HCT116 (cell line): ENCODE results near the gene HBA1. TPM values are rescaled to one million over a fixed set of nuclear protein-coding genes. Genes with fewer than 3 reads are reported as not detected.

ENCODE experiments used
- ATAC-seq: fragments of 200-7000 bp; cut with Tn5 transposase; 2 replicates; pipeline ENCODE4 v1.9.1; 2020; ENCODE audit warnings: mild to moderate bottlenecking, moderate library complexity
- BruUV-seq: library from RNA; stranded (reverse); fragments of 400-500 nt; replicated peaks from 2 replicates; lab custom pipeline; 2021; lab: Mats Ljungman, UMichigan
- CTCF ChIA-PET: fragments of 300-600 bp; sonication (Branson Sonifier 250); formaldehyde crosslinking; loops from one replicate; lab custom pipeline; 2021; ENCODE audit warnings: antibody characterized with exemption; lab: Charles Lee
- POLR2A ChIA-PET: fragments of 300-600, 350-600 bp; sonication (Branson Sonifier 250); formaldehyde crosslinking; loops from one replicate; lab custom pipeline; 2021; ENCODE audit warnings: antibody characterized with exemption; lab: Charles Lee
- RAD21 ChIA-PET, 2 experiments: fragments of 300-600 bp; sonication (Branson Sonifier 250); formaldehyde crosslinking; loops; one replicate each; lab custom pipeline; 2023; ENCODE audit warnings: low total read pairs in 2 of 2; ENCODE audit not compliant: uncharacterized antibody in 2 of 2, unreplicated experiment in 2 of 2, low non-redundant PET in 1 of 2; lab: Charles Lee
- DNase-seq: peaks from one replicate; pipeline ENCODE4 v3.0.0-alpha.2; 2010; ENCODE audit warnings: low read depth, low spot score
- H2AFZ ChIP-seq: fragments of 200-600 bp; shearing (Covaris generic), sonication (generic); 2 replicates; pipeline ENCODE4 v1.6.1; 2017; ENCODE audit warnings: low read depth, mixed run types, mixed read lengths, antibody characterized with exemption, low read length; ENCODE audit not compliant: poor library complexity, severe bottlenecking
- H3K27ac ChIP-seq: 2 replicates; pipeline ENCODE4 v1.5.1; 2012; ENCODE audit warnings: low read depth, low read length
- H3K27me3 ChIP-seq: fragments of 200-600 bp; sonication (generic); 2 replicates; pipeline ENCODE4 v1.6.1; 2016; ENCODE audit warnings: mixed run types, low read length, mixed read lengths; ENCODE audit not compliant: insufficient read depth
- H3K36me3 ChIP-seq, 2 experiments: fragments of 200-500 bp in 1 of 2; fragments of 200-600 bp in 1 of 2; sonication (Bioruptor generic) in 1 of 2; sonication (generic) in 1 of 2; 2 replicates each; pipeline versions ENCODE4 v1.5.1 to v1.6.1; 2014 to 2016; ENCODE audit warnings: low read length in 2 of 2, inconsistent platforms in 1 of 2, mixed read lengths in 1 of 2, mixed run types in 1 of 2; ENCODE audit not compliant: insufficient read depth in 2 of 2, control insufficient read depth in 1 of 2
- H3K4me1 ChIP-seq, 2 experiments: fragments of 200-600 bp in 1 of 2; sonication (generic) in 1 of 2; 2 replicates each; pipeline versions ENCODE4 v1.5.1 to v1.6.1; 2012 to 2017; ENCODE audit warnings: low read length in 2 of 2, inconsistent platforms in 1 of 2, mild to moderate bottlenecking in 1 of 2, mixed read lengths in 1 of 2, mixed run types in 1 of 2, moderate library complexity in 1 of 2; ENCODE audit not compliant: insufficient read depth in 2 of 2, control insufficient read depth in 1 of 2
- H3K4me2 ChIP-seq: fragments of 200-600 bp; sonication (generic); 2 replicates; pipeline ENCODE4 v1.6.1; 2017; ENCODE audit warnings: mixed run types, low read length, mixed read lengths
- H3K4me3 ChIP-seq, 2 experiments: fragments of 200-600 bp in 1 of 2; sonication (generic) in 1 of 2; replicated peaks in 1 of 2; 2 replicates each; pipeline ENCODE4 v1.5.1; 2011 to 2016; ENCODE audit warnings: low read length in 2 of 2, control low read depth in 1 of 2, low read depth in 1 of 2, mild to moderate bottlenecking in 1 of 2, mixed read lengths in 1 of 2, mixed run types in 1 of 2
- H3K79me2 ChIP-seq: fragments of 200-600 bp; sonication (generic); 2 replicates; pipeline ENCODE4 v1.6.1; 2017; ENCODE audit warnings: mild to moderate bottlenecking, mixed run types, low read length, moderate library complexity, mixed read lengths; ENCODE audit not compliant: insufficient read depth
- H3K9ac ChIP-seq: fragments of 200-600 bp; sonication (generic); 2 replicates; pipeline ENCODE4 v1.6.1; 2016; ENCODE audit warnings: low read length, mixed read lengths
- H3K9me2 ChIP-seq: fragments of 200-600 bp; sonication (generic), shearing (Covaris generic); 2 replicates; pipeline ENCODE4 v1.6.1; 2017; ENCODE audit warnings: mixed run types, mild to moderate bottlenecking, moderate library complexity; ENCODE audit not compliant: insufficient read depth
- H3K9me3 ChIP-seq, 2 experiments: fragments of 200-500 bp in 1 of 2; fragments of 200-600 bp in 1 of 2; sonication (Bioruptor generic) in 1 of 2; sonication (generic) in 1 of 2; 2 replicates each; pipeline ENCODE4 v1.6.1; 2014 to 2017; ENCODE audit warnings: low read length in 2 of 2, mixed read lengths in 2 of 2, inconsistent platforms in 1 of 2, low read depth in 1 of 2, mild to moderate bottlenecking in 1 of 2, mixed run types in 1 of 2, moderate library complexity in 1 of 2; ENCODE audit not compliant: control insufficient read depth in 1 of 2, insufficient read depth in 1 of 2
- H4K20me1 ChIP-seq: fragments of 200-600 bp; sonication (generic), shearing (Covaris generic); 2 replicates; pipeline ENCODE4 v1.6.1; 2017; ENCODE audit warnings: mixed run types, mild to moderate bottlenecking, moderate library complexity; ENCODE audit not compliant: insufficient read depth
- EGR1 ChIP-seq: IDR thresholded peaks from 2 replicates; pipeline ENCODE4 v1.6.1; 2012; ENCODE audit warnings: low read depth
- EZH2phosphoT487 ChIP-seq: fragments of 200-600 bp; IDR thresholded peaks from 2 replicates; pipeline ENCODE4 v1.6.1; 2018; ENCODE audit warnings: antibody characterized with exemption, borderline replicate concordance
- SIN3A ChIP-seq: IDR thresholded peaks from 2 replicates; pipeline ENCODE4 v1.6.1; 2012; ENCODE audit warnings: low read depth
- SP1 ChIP-seq: IDR thresholded peaks from 2 replicates; pipeline ENCODE4 v1.6.1; 2012; ENCODE audit warnings: low read depth
- SRF ChIP-seq: IDR thresholded peaks from 2 replicates; pipeline ENCODE4 v1.6.1; 2012; ENCODE audit warnings: low read depth
- YY1 ChIP-seq: IDR thresholded peaks from 2 replicates; pipeline ENCODE4 v1.6.1; 2011; ENCODE audit warnings: low read length, low read depth, moderate library complexity, mild to moderate bottlenecking; ENCODE audit not compliant: insufficient replicate concordance; ENCODE audit errors: extremely low read depth
- ZFX ChIP-seq: fragments of 450-650 bp; IDR thresholded peaks from 2 replicates; pipeline ENCODE4 v1.6.1; 2017
- intact Hi-C: fragments of 100-400 bp; cut with micrococcal nuclease; formaldehyde crosslinking; loops from 2 replicates; pipeline ENCODE4 v1.10.0; 2022
- total RNA-seq: library from RNA; stranded (reverse); gene quantifications from one replicate; pipeline ENCODE4 v1.2.1, GENCODE V29; 2021; ENCODE audit not compliant: unreplicated experiment
- TF ChIP-seq, protein P1 (sequence below): IDR thresholded peaks from 2 replicates; pipeline ENCODE4 v1.6.1; 2011; ENCODE audit warnings: mild to moderate bottlenecking, low read length, moderate library complexity; ENCODE audit not compliant: insufficient replicate concordance; ENCODE audit errors: extremely low read depth
- TF ChIP-seq, protein P2 (sequence below), 3 experiments: fragments of 200-600 bp in 1 of 3; sonication (generic) in 1 of 3; IDR thresholded peaks in 2 of 3; conservative IDR thresholded peaks in 1 of 3; 2 replicates each; pipeline ENCODE4 v1.5.1; 2012 to 2017; ENCODE audit warnings: low read depth in 2 of 3, low read length in 2 of 3, antibody characterized with exemption in 1 of 3, borderline replicate concordance in 1 of 3, control low read depth in 1 of 3, mild to moderate bottlenecking in 1 of 3, mixed read lengths in 1 of 3, mixed run types in 1 of 3, moderate library complexity in 1 of 3; ENCODE audit not compliant: insufficient read depth in 1 of 3

The HBA1 gene
- total RNA-seq, 1 experiment from 2014 or later = 4.9 TPM

DNA sequence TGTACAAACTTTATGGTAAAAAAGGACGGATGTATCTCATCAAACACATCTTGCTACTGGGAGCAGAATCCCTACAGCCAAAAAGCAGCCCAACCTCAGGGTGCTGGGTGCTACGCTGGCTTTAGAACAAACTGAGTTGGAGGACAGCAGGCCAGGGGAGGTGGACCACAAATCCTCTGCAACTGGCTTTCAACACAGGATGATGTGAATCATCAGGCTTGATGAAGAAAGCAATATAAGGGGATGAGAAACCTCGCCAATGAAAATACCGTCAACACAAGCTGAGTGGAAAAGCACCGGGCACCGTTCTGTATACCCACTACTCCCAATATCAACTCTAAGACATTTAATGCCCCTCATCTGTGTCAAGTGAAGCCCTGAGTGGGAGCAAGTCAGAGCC, 18.0 kb downstream of the HBA1 start:
- H3K4me2 ChIP-seq = no peak overlapping the region
- no peaks in the 10 kb centered on the region for H3K27me3 ChIP-seq
- intact Hi-C loops = no loop called here
- no peak overlapping the region for H3K4me3 ChIP-seq
- no peaks in the 10 kb centered on the region for H4K20me1 ChIP-seq
- ATAC-seq (no peak), DNase-seq (no peak)
- CTCF ChIA-PET = interaction anchor here (0.6 kb wide), 1 partner anchor 254 kb away, joined by 3 read pairs; no protein-coding TSS in a partner anchor
- no peak overlapping the region for H3K9ac ChIP-seq
- H3K4me1 ChIP-seq = no peaks in the 10 kb centered on the region
- H3K36me3 ChIP-seq = peaks cover 7 to 13% of the 10 kb centered on the region in 2 experiments
- H3K9me2 ChIP-seq = no peaks in the 10 kb centered on the region
- no peak overlapping the region for H3K27ac ChIP-seq
- RAD21 ChIA-PET = no interaction called here
- H2AFZ ChIP-seq = no peak overlapping the region
- TF ChIP-seq, protein P1, sequence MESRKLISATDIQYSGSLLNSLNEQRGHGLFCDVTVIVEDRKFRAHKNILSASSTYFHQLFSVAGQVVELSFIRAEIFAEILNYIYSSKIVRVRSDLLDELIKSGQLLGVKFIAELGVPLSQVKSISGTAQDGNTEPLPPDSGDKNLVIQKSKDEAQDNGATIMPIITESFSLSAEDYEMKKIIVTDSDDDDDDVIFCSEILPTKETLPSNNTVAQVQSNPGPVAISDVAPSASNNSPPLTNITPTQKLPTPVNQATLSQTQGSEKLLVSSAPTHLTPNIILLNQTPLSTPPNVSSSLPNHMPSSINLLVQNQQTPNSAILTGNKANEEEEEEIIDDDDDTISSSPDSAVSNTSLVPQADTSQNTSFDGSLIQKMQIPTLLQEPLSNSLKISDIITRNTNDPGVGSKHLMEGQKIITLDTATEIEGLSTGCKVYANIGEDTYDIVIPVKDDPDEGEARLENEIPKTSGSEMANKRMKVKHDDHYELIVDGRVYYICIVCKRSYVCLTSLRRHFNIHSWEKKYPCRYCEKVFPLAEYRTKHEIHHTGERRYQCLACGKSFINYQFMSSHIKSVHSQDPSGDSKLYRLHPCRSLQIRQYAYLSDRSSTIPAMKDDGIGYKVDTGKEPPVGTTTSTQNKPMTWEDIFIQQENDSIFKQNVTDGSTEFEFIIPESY = no peak
- TF ChIP-seq SRF (no peak), SP1 (no peak)
- TF ChIP-seq, all 23 proteins: peak for 0
- POLR2A ChIA-PET = no interaction called here
- no TSS peak for BruUV-seq
- Histone ChIP-seq H3K9me3 (no peaks in the 10 kb centered on the region), H3K79me2 (no peaks in the 10 kb centered on the region)

DNA sequence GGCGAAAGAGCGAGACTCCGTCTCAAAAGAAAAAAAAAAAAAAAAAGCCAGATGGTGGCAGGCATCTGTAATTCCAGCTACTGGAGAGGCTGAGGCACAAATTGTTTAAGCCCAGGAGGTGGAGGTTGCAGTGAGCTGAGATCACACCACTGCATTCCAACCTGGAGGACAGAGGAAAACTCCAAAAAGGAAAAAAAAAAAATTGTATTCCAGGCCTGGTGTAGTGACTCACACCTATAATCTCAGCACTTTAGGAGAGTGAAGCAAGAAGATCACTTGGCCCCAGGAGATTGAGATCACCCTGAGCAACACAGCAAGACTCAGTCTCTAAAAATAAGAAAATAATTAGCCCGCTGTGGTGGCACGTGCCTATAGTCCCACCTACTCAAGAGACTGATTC, 23.9 kb downstream of the HBA1 start:
- RAD21 ChIA-PET = no interaction called here
- no peaks in the 10 kb centered on the region for H4K20me1 ChIP-seq
- no peaks in the 10 kb centered on the region for H3K4me1 ChIP-seq
- H3K27me3 ChIP-seq = no peaks in the 10 kb centered on the region
- POLR2A ChIA-PET = no interaction called here
- H3K79me2 ChIP-seq = no peaks in the 10 kb centered on the region
- H3K9ac ChIP-seq = no peak overlapping the region
- intact Hi-C loops = no loop called here
- CTCF ChIA-PET = no interaction called here
- peaks cover 8 to 9% of the 10 kb centered on the region in 2 experiments; a peak in 3 of 4 replicates for H3K36me3 ChIP-seq
- H2AFZ ChIP-seq = no peak overlapping the region
- no peaks in the 10 kb centered on the region for H3K9me2 ChIP-seq
- no peak overlapping the region for H3K27ac ChIP-seq
- no peaks in the 10 kb centered on the region for H3K9me3 ChIP-seq
- no peak overlapping the region for H3K4me2 ChIP-seq
- no TSS peak for BruUV-seq
- DNase-seq = no peak
- H3K4me3 ChIP-seq = no peak overlapping the region
- no peak for ATAC-seq
- TF ChIP-seq YY1 = no peak
- TF ChIP-seq, protein P1 = no peak
- no peak for TF ChIP-seq SRF
- no peak for TF ChIP-seq EGR1
- TF ChIP-seq, protein P2, sequence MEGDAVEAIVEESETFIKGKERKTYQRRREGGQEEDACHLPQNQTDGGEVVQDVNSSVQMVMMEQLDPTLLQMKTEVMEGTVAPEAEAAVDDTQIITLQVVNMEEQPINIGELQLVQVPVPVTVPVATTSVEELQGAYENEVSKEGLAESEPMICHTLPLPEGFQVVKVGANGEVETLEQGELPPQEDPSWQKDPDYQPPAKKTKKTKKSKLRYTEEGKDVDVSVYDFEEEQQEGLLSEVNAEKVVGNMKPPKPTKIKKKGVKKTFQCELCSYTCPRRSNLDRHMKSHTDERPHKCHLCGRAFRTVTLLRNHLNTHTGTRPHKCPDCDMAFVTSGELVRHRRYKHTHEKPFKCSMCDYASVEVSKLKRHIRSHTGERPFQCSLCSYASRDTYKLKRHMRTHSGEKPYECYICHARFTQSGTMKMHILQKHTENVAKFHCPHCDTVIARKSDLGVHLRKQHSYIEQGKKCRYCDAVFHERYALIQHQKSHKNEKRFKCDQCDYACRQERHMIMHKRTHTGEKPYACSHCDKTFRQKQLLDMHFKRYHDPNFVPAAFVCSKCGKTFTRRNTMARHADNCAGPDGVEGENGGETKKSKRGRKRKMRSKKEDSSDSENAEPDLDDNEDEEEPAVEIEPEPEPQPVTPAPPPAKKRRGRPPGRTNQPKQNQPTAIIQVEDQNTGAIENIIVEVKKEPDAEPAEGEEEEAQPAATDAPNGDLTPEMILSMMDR (IDR thresholded peaks at IDR 0.05 in 2 of 3, conservative IDR thresholded peaks at IDR 0.05 in 1 of 3; ENCODE audit: borderline replicate concordance in 1 of 3, insufficient read depth in 1 of 3, low read depth in 2 of 3, low read length in 2 of 3) = no peak
- TF ChIP-seq EZH2phosphoT487 = no peak
- no peak for TF ChIP-seq ZFX
- TF ChIP-seq SIN3A = no peak
